Neutrophil (primary cell): ENCODE measurements around the gene GEMIN4.

Experiments used
- H3K27ac ChIP-seq: fragments of 200-600 bp; sonication (generic); 2 replicates; pipeline ENCODE4 v1.5.1; 2016; ENCODE audit warnings: mild to moderate bottlenecking, moderate library complexity
- H3K27me3 ChIP-seq: fragments of 200-600 bp; sonication (generic); 2 replicates; pipeline ENCODE4 v1.6.0; 2016; ENCODE audit warnings: mild to moderate bottlenecking
- H3K36me3 ChIP-seq: fragments of 200-600 bp; sonication (generic); 2 replicates; pipeline ENCODE4 v1.5.1; 2017
- H3K4me1 ChIP-seq, 2 experiments: fragments of 200-600 bp in 1 of 2; sonication (generic) in 1 of 2; 1 replicate in 1 of 2; 2 replicates in 1 of 2; pipeline versions ENCODE4 v1.5.1 to v1.6.1; 2013 to 2016; ENCODE audit warnings: low read depth in 1 of 2, low read length in 1 of 2, mild to moderate bottlenecking in 1 of 2, moderate library complexity in 1 of 2; ENCODE audit not compliant: control insufficient read depth in 1 of 2, insufficient read depth in 1 of 2
- H3K4me3 ChIP-seq, 2 experiments: fragments of 200-600 bp in 1 of 2; sonication (generic) in 1 of 2; 1 replicate in 1 of 2; 2 replicates in 1 of 2; pipeline ENCODE4 v1.5.1; 2013 to 2016; ENCODE audit warnings: low read depth in 1 of 2, low read length in 1 of 2, mild to moderate bottlenecking in 1 of 2, moderate library complexity in 1 of 2
- H3K9me3 ChIP-seq: fragments of 200-600 bp; sonication (generic); 2 replicates; pipeline ENCODE4 v1.5.1; 2016
- CTCF ChIP-seq: fragments of 200-600 bp; sonication (generic); IDR thresholded peaks from 2 replicates; pipeline ENCODE4 v1.5.1; 2016; ENCODE audit warnings: antibody characterized with exemption

GEMIN4 gene

GRCh38 chr17:742147-742793 is 9.8 kb downstream of the GEMIN4 start:
- no peak overlapping the region for H3K4me3 ChIP-seq
- H3K27ac ChIP-seq = no peak overlapping the region
- no peaks in the 10 kb centered on the region for H3K9me3 ChIP-seq
- H3K4me1 ChIP-seq = peaks cover 20 to 21% of the 10 kb centered on the region in 2 experiments
- no peak for TF ChIP-seq CTCF
- no peaks in the 10 kb centered on the region for H3K27me3 ChIP-seq
- peaks cover 29% of the 10 kb centered on the region for H3K36me3 ChIP-seq

- H3K27me3 ChIP-seq = no peaks in the 10 kb centered on the region
- H3K9me3 ChIP-seq = no peaks in the 10 kb centered on the region
- H3K4me1 ChIP-seq = peaks cover 20 to 21% of the 10 kb centered on the region in 2 experiments
- peak overlapping the region; percentile 95 for H3K27ac ChIP-seq
- peaks cover 11% of the 10 kb centered on the region for H3K36me3 ChIP-seq
- H3K4me3 ChIP-seq = peak overlapping the region; percentile 50 to 55
- TF ChIP-seq CTCF = peak; percentile 12
These were observed 11.6 kb downstream of the GEMIN4 start for GRCh38 chr17:740240-741017.

- Histone ChIP-seq H3K36me3 (no peaks in the 10 kb centered on the region), H3K4me1 (peaks cover 25 to 30% of the 10 kb centered on the region in 2 experiments), H3K4me3 (no peak overlapping the region), H3K27me3 (peaks cover 17% of the 10 kb centered on the region), H3K9me3 (no peaks in the 10 kb centered on the region), H3K27ac (no peak overlapping the region)
- no peak for TF ChIP-seq CTCF
These were observed 14.4 kb downstream of the GEMIN4 start for GRCh38 chr17:737561-738113.

- TF ChIP-seq CTCF = no peak
- Histone ChIP-seq H3K36me3 (no peaks in the 10 kb centered on the region), H3K27me3 (peaks cover 42% of the 10 kb centered on the region), H3K4me3 (no peak overlapping the region), H3K4me1 (peaks cover 17 to 20% of the 10 kb centered on the region in 2 experiments), H3K27ac (no peak overlapping the region), H3K9me3 (no peaks in the 10 kb centered on the region)
These were observed 18.3 kb downstream of the GEMIN4 start for GRCh38 chr17:733743-734142.

- TF ChIP-seq CTCF = no peak
- H3K36me3 ChIP-seq = no peaks in the 10 kb centered on the region
- H3K4me1 ChIP-seq = peaks cover 18 to 20% of the 10 kb centered on the region in 2 experiments
- no peak overlapping the region for H3K27ac ChIP-seq
- H3K4me3 ChIP-seq = peak overlapping the region; percentile 49 to 60
- peaks cover 42% of the 10 kb centered on the region for H3K27me3 ChIP-seq
- no peaks in the 10 kb centered on the region for H3K9me3 ChIP-seq
These were observed 19.0 kb downstream of the GEMIN4 start for GRCh38 chr17:732902-733720.
